Uterus (tissue), 4 donors: ENCODE measurements around the gene ZDBF2. TPM values are rescaled to one million over a fixed set of nuclear protein-coding genes. Genes with fewer than 3 reads are reported as not detected.

Source experiments
- DNase-seq, 2 donors: peaks; one replicate each; pipeline ENCODE4 v3.0.0-alpha.2; 2019 to 2020
- H3K27ac ChIP-seq, 2 donors: fragments of 200-600 bp; sonication (generic); 1 replicate in 1 of 2; 2 replicates in 1 of 2; pipeline ENCODE4 v1.5.1; 2016 to 2018
- H3K27me3 ChIP-seq, 2 donors: fragments of 200-600 bp; sonication (generic); one replicate each; pipeline ENCODE4 v1.5.1; 2018 to 2019; ENCODE audit warnings: control low read depth in 1 of 2
- H3K36me3 ChIP-seq, 2 donors: fragments of 200-600 bp; sonication (generic); one replicate each; pipeline ENCODE4 v1.5.1; 2019; ENCODE audit warnings: control low read depth in 1 of 2
- H3K4me1 ChIP-seq, 2 donors: fragments of 200-600 bp; sonication (generic); one replicate each; pipeline ENCODE4 v1.5.1; 2018 to 2019; ENCODE audit warnings: control low read depth in 1 of 2
- H3K4me3 ChIP-seq, 2 donors: fragments of 200-600 bp; sonication (generic); 1 replicate in 1 of 2; 2 replicates in 1 of 2; pipeline ENCODE4 v1.5.1; 2018 to 2019; ENCODE audit warnings: mild to moderate bottlenecking in 1 of 2
- H3K9me3 ChIP-seq, 2 donors: fragments of 200-600 bp; sonication (generic); one replicate each; pipeline ENCODE4 v1.5.1; 2019; ENCODE audit warnings: control low read depth in 1 of 2
- CTCF ChIP-seq, 4 experiments: fragments of 200-600 bp in 2 of 4; fragments of 450-650 bp in 2 of 4; sonication (generic) in 2 of 4; IDR thresholded peaks; one replicate each; pipeline ENCODE4 v1.5.1; 2016 to 2019; ENCODE audit warnings: antibody characterized with exemption in 4 of 4, mild to moderate bottlenecking in 2 of 4, moderate library complexity in 1 of 4
- POLR2A ChIP-seq, 2 donors: fragments of 450-650 bp; IDR thresholded peaks; one replicate each; pipeline ENCODE4 v1.6.1; 2016; ENCODE audit warnings: antibody characterized with exemption in 2 of 2, mild to moderate bottlenecking in 1 of 2, moderate library complexity in 1 of 2
- intact Hi-C: fragments of 100-400 bp; cut with DNase I; formaldehyde crosslinking; loops from one replicate; pipeline ENCODE4 v1.15.1; 2023; ENCODE audit warnings: low total_unique reads
- total RNA-seq, 4 donors: library from RNA; depleted of rRNA in 3 of 4; stranded (reverse); fragments of >200 nt in 3 of 4; gene quantifications; one replicate each; pipeline versions ENCODE4 v1.1.0 to v1.2.4, GENCODE V29; 2014 to 2023
- donor health status: DM: yes; HTN: yes; CAD: no.

ZDBF2 gene
- total RNA-seq, 4 donors from 2014 or later = 9.7 to 33.7 (median 22.6) TPM

GRCh38 chr2:206231669-206232286, 42.7 kb upstream of the ZDBF2 start:
- Histone ChIP-seq H3K4me3 (no peak overlapping the region), H3K27ac (no peak overlapping the region), H3K9me3 (no peaks in the 10 kb centered on the region), H3K36me3 (no peaks in the 10 kb centered on the region), H3K27me3 (no peaks in the 10 kb centered on the region), H3K4me1 (no peaks in the 10 kb centered on the region)
- intact Hi-C loops = no loop called here
- TF ChIP-seq POLR2A (IDR thresholded peaks at IDR 0.05) = no peak
- no peak for TF ChIP-seq CTCF (IDR thresholded peaks at IDR 0.05)
- DNase-seq = no peak

GRCh38 chr2:206232287-206233035, 42.0 kb upstream of the ZDBF2 start:
- Histone ChIP-seq H3K27ac (no peak overlapping the region), H3K9me3 (no peaks in the 10 kb centered on the region), H3K4me1 (no peaks in the 10 kb centered on the region), H3K4me3 (no peak overlapping the region), H3K36me3 (no peaks in the 10 kb centered on the region), H3K27me3 (no peaks in the 10 kb centered on the region)
- TF ChIP-seq CTCF (IDR thresholded peaks at IDR 0.05) (no peak), POLR2A (IDR thresholded peaks at IDR 0.05) (no peak)
- intact Hi-C loops = no loop called here
- no peak for DNase-seq

GRCh38 chr2:206239157-206239556, 35.3 kb upstream of the ZDBF2 start:
- Histone ChIP-seq H3K4me1 (no peaks in the 10 kb centered on the region), H3K4me3 (no peak overlapping the region), H3K36me3 (no peaks in the 10 kb centered on the region), H3K9me3 (no peaks in the 10 kb centered on the region), H3K27me3 (peaks cover 0 to 4% of the 10 kb centered on the region in 2 donors), H3K27ac (no peak overlapping the region)
- intact Hi-C loops = no loop called here
- no peak for DNase-seq
- TF ChIP-seq CTCF (IDR thresholded peaks at IDR 0.05) (no peak), POLR2A (IDR thresholded peaks at IDR 0.05) (no peak)

GRCh38 chr2:206240327-206240726, 34.1 kb upstream of the ZDBF2 start:
- H3K27me3 ChIP-seq = peaks cover 0 to 4% of the 10 kb centered on the region in 2 donors
- no peak for TF ChIP-seq CTCF (IDR thresholded peaks at IDR 0.05)
- TF ChIP-seq POLR2A (IDR thresholded peaks at IDR 0.05) = no peak
- no peak overlapping the region for H3K27ac ChIP-seq
- H3K36me3 ChIP-seq = no peaks in the 10 kb centered on the region
- intact Hi-C loops = no loop called here
- no peaks in the 10 kb centered on the region for H3K9me3 ChIP-seq
- DNase-seq = no peak
- H3K4me3 ChIP-seq = no peak overlapping the region
- H3K4me1 ChIP-seq = no peaks in the 10 kb centered on the region

- Histone ChIP-seq H3K27me3 (peaks cover 0 to 4% of the 10 kb centered on the region in 2 donors), H3K4me3 (no peak overlapping the region), H3K9me3 (no peaks in the 10 kb centered on the region), H3K36me3 (no peaks in the 10 kb centered on the region), H3K4me1 (no peaks in the 10 kb centered on the region), H3K27ac (no peak overlapping the region)
- intact Hi-C loops = no loop called here
- no peak for DNase-seq
- no peak for TF ChIP-seq POLR2A (IDR thresholded peaks at IDR 0.05)
- no peak for TF ChIP-seq CTCF (IDR thresholded peaks at IDR 0.05)
Observed at GRCh38 chr2:206241736-206242135, 32.7 kb upstream of the ZDBF2 start.
